K562 (cell line): ENCODE data around the gene STX2. TPM values are rescaled to one million over a fixed set of nuclear protein-coding genes. Genes with fewer than 3 reads are reported as not detected.
A peak's percentile ranks its signal among the peaks of the same experiment; 100 is the strongest.

Experiments
- CEBPG ChIP-seq, 3 experiments: fragments of 200-800 bp in 1 of 3; sonication (Bioruptor generic) in 1 of 3; sonication (generic) in 1 of 3; formaldehyde crosslinking in 1 of 3; IDR thresholded peaks in 2 of 3; conservative IDR thresholded peaks in 1 of 3; 2 replicates each; pipeline versions ENCODE4 v1.6.1 to v1.8.0; 2016 to 2022; ENCODE audit warnings: missing compliant biosample characterization in 2 of 3, missing genetic modification characterization in 2 of 3, mild to moderate bottlenecking in 1 of 3, missing genetic modification reagents in 1 of 3
- CREB3L1 ChIP-seq: fragments of 450-650 bp; IDR thresholded peaks from 2 replicates; pipeline ENCODE4 v1.6.1; 2014; ENCODE audit warnings: low read depth, mild to moderate bottlenecking, moderate library complexity, borderline replicate concordance
- HDAC3 ChIP-seq: fragments of 450-650 bp; IDR thresholded peaks from 2 replicates; pipeline ENCODE4 v1.6.1; 2018; ENCODE audit warnings: borderline replicate concordance, mild to moderate bottlenecking, moderate library complexity; ENCODE audit not compliant: partially characterized antibody
- HNRNPUL1 ChIP-seq: fragments of 200-400 bp; formaldehyde crosslinking; IDR thresholded peaks from 2 replicates; pipeline ENCODE4 v1.6.1; 2017; ENCODE audit warnings: low read length
- POU5F1 ChIP-seq: fragments of 150-350 bp; IDR thresholded peaks from 2 replicates; pipeline ENCODE4 v1.6.1; 2014; ENCODE audit warnings: borderline replicate concordance, low read length, low read depth, mild to moderate bottlenecking; ENCODE audit not compliant: partially characterized antibody
- RBM39 ChIP-seq: fragments of 200-400 bp; formaldehyde crosslinking; optimal IDR thresholded peaks from 2 replicates; pipeline ENCODE3; 2018; ENCODE audit warnings: low read depth, low read length
- RFX5 ChIP-seq: IDR thresholded peaks from 2 replicates; pipeline ENCODE4 v1.6.1; 2011; ENCODE audit warnings: low read depth, mild to moderate bottlenecking, improper control_type of control experiment, low read length
- SMC3 ChIP-seq: conservative IDR thresholded peaks from 2 replicates; pipeline ENCODE4 v1.6.1; 2011; ENCODE audit warnings: low read depth, low read length, improper control_type of control experiment; ENCODE audit not compliant: insufficient read depth
- SUPT5H ChIP-seq: fragments of 450-650 bp; IDR thresholded peaks from 2 replicates; pipeline ENCODE4 v1.6.1; 2016
- TAF15 ChIP-seq: fragments of 200-400 bp; formaldehyde crosslinking; IDR thresholded peaks from 2 replicates; pipeline ENCODE4 v1.6.1; 2017; ENCODE audit warnings: mild to moderate bottlenecking, low read depth, low read length, moderate library complexity
- TAF7 ChIP-seq: fragments of 450-650 bp; IDR thresholded peaks from 2 replicates; pipeline ENCODE4 v1.6.1; 2016; ENCODE audit warnings: missing genetic modification characterization, missing compliant biosample characterization
- TCFL5 ChIP-seq: fragments of 250-450 bp; sonication (Bioruptor Pico); conservative IDR thresholded peaks from 2 replicates; pipeline ENCODE4 v1.6.1; 2021; ENCODE audit warnings: mild to moderate bottlenecking, moderate library complexity, matching md5 sums
- TRIM25 ChIP-seq: fragments of 450-650 bp; IDR thresholded peaks from 2 replicates; pipeline ENCODE4 v1.7.0; 2016; ENCODE audit warnings: borderline replicate concordance
- ZBTB26 ChIP-seq: fragments of 450-650 bp; formaldehyde crosslinking; IDR thresholded peaks from 2 replicates; pipeline ENCODE4 v1.4.0; 2022; ENCODE audit warnings: missing genetic modification characterization
- ZC3H4 ChIP-seq: sonication (generic); formaldehyde crosslinking; IDR thresholded peaks from 2 replicates; pipeline ENCODE4 v1.9.0; 2021; ENCODE audit warnings: missing genetic modification reagents, borderline replicate concordance
- ZFP36 ChIP-seq: fragments of 150-350 bp; IDR thresholded peaks from 2 replicates; pipeline ENCODE4 v1.6.1; 2018; ENCODE audit warnings: low read length, low read depth; ENCODE audit not compliant: partially characterized antibody
- polyA plus RNA-seq, 8 experiments: library from polyadenylated mRNA; depleted of rRNA in 4 of 8; stranded (reverse) in 5 of 8; unstranded in 3 of 8; fragments of >200 nt; fragmentation: Nextera tagmentation in 2 of 8; fragmentation: Illumina TruSeq in 1 of 8; extraction: Ambion mirVana in 2 of 8; extraction: Trizol in 1 of 8; gene quantifications; 2 replicates each; pipeline versions ENCODE4 v1.2.1 to v1.2.3, GENCODE V29; 2011 to 2014; ENCODE audit warnings: inconsistent platforms in 1 of 8, missing spikeins in 1 of 8
- total RNA-seq, 7 experiments: library from RNA; depleted of rRNA in 6 of 7; stranded (reverse); fragments of >200 nt in 6 of 7; fragmentation: Illumina TruSeq in 2 of 7; extraction: Trizol in 2 of 7; gene quantifications; 2 replicates each; pipeline versions ENCODE4 v1.2.1 to v1.2.3, GENCODE V29; 2011 to 2021; ENCODE audit warnings: low replicate concordance in 1 of 7
- TF ChIP-seq, protein P1 (sequence below): sonication (generic); formaldehyde crosslinking; IDR thresholded peaks from 2 replicates; pipeline ENCODE4 v1.8.0; 2023; ENCODE audit warnings: mild to moderate bottlenecking, missing genetic modification reagents

The STX2 gene
- total and polyA plus RNA-seq, 9 of the 15 experiments (the other 6 are each of a cell fraction or from before 2014, with no cell fraction given): 22.2 to 54.6 (median 30.8) TPM

- no peak for TF ChIP-seq ZBTB26 (CRISPR knock-in tag)
- no peak for TF ChIP-seq ZFP36
- TF ChIP-seq, protein P1, sequence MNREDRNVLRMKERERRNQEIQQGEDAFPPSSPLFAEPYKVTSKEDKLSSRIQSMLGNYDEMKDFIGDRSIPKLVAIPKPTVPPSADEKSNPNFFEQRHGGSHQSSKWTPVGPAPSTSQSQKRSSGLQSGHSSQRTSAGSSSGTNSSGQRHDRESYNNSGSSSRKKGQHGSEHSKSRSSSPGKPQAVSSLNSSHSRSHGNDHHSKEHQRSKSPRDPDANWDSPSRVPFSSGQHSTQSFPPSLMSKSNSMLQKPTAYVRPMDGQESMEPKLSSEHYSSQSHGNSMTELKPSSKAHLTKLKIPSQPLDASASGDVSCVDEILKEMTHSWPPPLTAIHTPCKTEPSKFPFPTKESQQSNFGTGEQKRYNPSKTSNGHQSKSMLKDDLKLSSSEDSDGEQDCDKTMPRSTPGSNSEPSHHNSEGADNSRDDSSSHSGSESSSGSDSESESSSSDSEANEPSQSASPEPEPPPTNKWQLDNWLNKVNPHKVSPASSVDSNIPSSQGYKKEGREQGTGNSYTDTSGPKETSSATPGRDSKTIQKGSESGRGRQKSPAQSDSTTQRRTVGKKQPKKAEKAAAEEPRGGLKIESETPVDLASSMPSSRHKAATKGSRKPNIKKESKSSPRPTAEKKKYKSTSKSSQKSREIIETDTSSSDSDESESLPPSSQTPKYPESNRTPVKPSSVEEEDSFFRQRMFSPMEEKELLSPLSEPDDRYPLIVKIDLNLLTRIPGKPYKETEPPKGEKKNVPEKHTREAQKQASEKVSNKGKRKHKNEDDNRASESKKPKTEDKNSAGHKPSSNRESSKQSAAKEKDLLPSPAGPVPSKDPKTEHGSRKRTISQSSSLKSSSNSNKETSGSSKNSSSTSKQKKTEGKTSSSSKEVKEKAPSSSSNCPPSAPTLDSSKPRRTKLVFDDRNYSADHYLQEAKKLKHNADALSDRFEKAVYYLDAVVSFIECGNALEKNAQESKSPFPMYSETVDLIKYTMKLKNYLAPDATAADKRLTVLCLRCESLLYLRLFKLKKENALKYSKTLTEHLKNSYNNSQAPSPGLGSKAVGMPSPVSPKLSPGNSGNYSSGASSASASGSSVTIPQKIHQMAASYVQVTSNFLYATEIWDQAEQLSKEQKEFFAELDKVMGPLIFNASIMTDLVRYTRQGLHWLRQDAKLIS (CRISPR knock-in tag): 0 out of 2 replicates have a peak, but pooled peaks have one; percentile 34
- no peak for TF ChIP-seq TAF15
- TF ChIP-seq ZC3H4: 0 out of 2 replicates have a peak, but pooled peaks have one; percentile 25
- TF ChIP-seq RBM39: no peak
- TF ChIP-seq HDAC3: no peak
- no peak for TF ChIP-seq RFX5
- TF ChIP-seq HNRNPUL1: no peak
- TF ChIP-seq POU5F1: no peak
- TF ChIP-seq CEBPG (CRISPR knock-in tag; IDR thresholded peaks at IDR 0.05): no peak
- no peak for TF ChIP-seq CEBPG (tag; conservative IDR thresholded peaks at IDR 0.05 in 1 of 2, IDR thresholded peaks at IDR 0.05 in 1 of 2)
- TF ChIP-seq CREB3L1: no peak
- peak; percentile 51 for TF ChIP-seq SUPT5H
- no peak for TF ChIP-seq TRIM25
- no peak for TF ChIP-seq TAF7 (tag)
- TF ChIP-seq SMC3: no peak
- no peak for TF ChIP-seq TCFL5 (CRISPR knock-in tag)
These were observed 33.4 kb upstream of the STX2 start (continued) for GRCh38 chr12:130872179-130873096.
